Measurements from ENCODE around the gene NKX1-2. TPM values are rescaled to one million over a fixed set of nuclear protein-coding genes. Genes with fewer than 3 reads are reported as not detected.

Gene NKX1-2
- total RNA-seq, 1 experiment from 2014 or later: 3.4 TPM

GRCh38 chr10:124498056-124498455 lies 48.2 kb upstream of the NKX1-2 start:
- Histone ChIP-seq H3K9ac (ENCODE audit: low read length) (no peak overlapping the region), H3K36me3 (ENCODE audit: control insufficient read depth in 1 of 2, insufficient read depth in 2 of 2, low read length in 2 of 2) (peaks cover 0 to 9% of the 10 kb centered on the region in 2 experiments; a peak in 2 of 4 replicates), H2AFZ (ENCODE audit: low read depth, low read length, poor library complexity, severe bottlenecking) (no peak overlapping the region), H3K27ac (ENCODE audit: low read depth, low read length) (no peak overlapping the region), H3K79me2 (ENCODE audit: insufficient read depth, low read length) (no peaks in the 10 kb centered on the region), H3K4me3 (replicated peaks in 1 of 2; ENCODE audit: low read depth in 1 of 2, low read length in 2 of 2) (no peak overlapping the region), H3K4me1 (ENCODE audit: control insufficient read depth in 1 of 2, insufficient read depth in 2 of 2, low read length in 2 of 2) (no peaks in the 10 kb centered on the region), H3K4me2 (ENCODE audit: low read length) (no peak overlapping the region), H3K27me3 (ENCODE audit: insufficient read depth, low read length) (no peaks in the 10 kb centered on the region), H3K9me2 (ENCODE audit: insufficient read depth) (no peaks in the 10 kb centered on the region), H4K20me1 (ENCODE audit: insufficient read depth) (no peaks in the 10 kb centered on the region), H3K9me3 (ENCODE audit: control insufficient read depth in 1 of 2, insufficient read depth in 1 of 2, low read depth in 1 of 2, low read length in 2 of 2) (peaks cover 0 to 4% of the 10 kb centered on the region in 2 experiments; a peak in 1 of 4 replicates)
- ChIA-PET CTCF (no interaction called here), RAD21 (ENCODE audit: low non-redundant PET in 1 of 2, low total read pairs in 2 of 2, uncharacterized antibody in 2 of 2, unreplicated experiment in 2 of 2) (no interaction called here), POLR2A (no interaction called here)
- TF ChIP-seq EGR1 (IDR thresholded peaks at IDR 0.05; ENCODE audit: low read depth) (no peak), SP1 (IDR thresholded peaks at IDR 0.05; ENCODE audit: low read depth) (no peak), REST (IDR thresholded peaks at IDR 0.05; ENCODE audit: low read depth) (no peak), CBX3 (IDR thresholded peaks at IDR 0.05; ENCODE audit: low read depth) (no peak), JUND (IDR thresholded peaks at IDR 0.05) (no peak), EZH2phosphoT487 (IDR thresholded peaks at IDR 0.05; ENCODE audit: borderline replicate concordance) (no peak), YY1 (IDR thresholded peaks at IDR 0.05; ENCODE audit: extremely low read depth, insufficient replicate concordance, low read depth, low read length) (no peak), ZNF274 (IDR thresholded peaks at IDR 0.05; ENCODE audit: low read depth, low read length) (no peak), TCF7L2 (IDR thresholded peaks at IDR 0.05; ENCODE audit: borderline replicate concordance, extremely low read depth, insufficient read depth, insufficient read length) (no peak), POLR2AphosphoS5 (IDR thresholded peaks at IDR 0.05; ENCODE audit: low read depth, low read length) (no peak)
- BruUV-seq (replicated peaks): no TSS peak
- DNase-seq (ENCODE audit: low read depth, low spot score) (no peak), ATAC-seq (no peak)
- intact Hi-C loops (cut with micrococcal nuclease): no loop called here
